BE2C (cell line): Measurements from ENCODE around the gene SLAIN2.

Source experiments
- DNase-seq: peaks from one replicate; pipeline ENCODE4 v3.0.0-alpha.2; 2020
- H3K27me3 ChIP-seq: fragments of 250-450 bp; sonication (Bioruptor Pico); 2 replicates; pipeline ENCODE4 v1.5.1; 2020; ENCODE audit warnings: mild to moderate bottlenecking
- H3K36me3 ChIP-seq: fragments of 250-450 bp; sonication (Bioruptor Pico); 2 replicates; pipeline ENCODE4 v1.5.1; 2020; ENCODE audit warnings: mild to moderate bottlenecking
- H3K4me1 ChIP-seq: fragments of 250-450 bp; sonication (Bioruptor Pico); 2 replicates; pipeline ENCODE4 v1.5.1; 2020
- H3K4me3 ChIP-seq: 2 replicates; pipeline ENCODE4 v1.5.1; 2011; ENCODE audit warnings: low read depth, low read length
- H3K9me3 ChIP-seq: fragments of 250-450 bp; sonication (Bioruptor Pico); 2 replicates; pipeline ENCODE4 v1.5.1; 2020
- CTCF ChIP-seq: IDR thresholded peaks from 2 replicates; pipeline ENCODE4 v1.5.1; 2012; ENCODE audit warnings: mild to moderate bottlenecking, low read depth, low read length

Gene SLAIN2

DNA sequence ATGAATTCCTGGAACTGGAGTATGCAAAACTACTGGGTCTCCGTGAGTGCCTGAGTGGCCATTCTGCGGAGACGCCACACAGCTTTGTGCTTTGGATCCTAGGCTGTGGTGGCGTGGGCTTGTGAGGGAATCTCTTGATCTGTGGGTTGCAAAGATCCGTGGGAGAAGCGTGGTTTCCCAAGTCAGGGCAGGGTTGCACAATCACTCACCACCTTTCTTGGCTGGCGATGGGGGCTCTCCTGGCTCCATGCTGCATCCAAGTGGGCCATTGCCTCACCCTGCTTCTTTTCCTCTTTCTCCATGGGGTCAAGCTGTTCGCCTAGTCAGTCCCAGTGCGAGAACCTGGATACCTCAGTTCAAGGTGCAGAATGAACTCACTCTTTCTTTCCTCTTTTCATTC, 62.5 kb downstream of the SLAIN2 start:
- no peaks in the 10 kb centered on the region for H3K4me1 ChIP-seq
- no peaks in the 10 kb centered on the region; the same call in 1 of the 2 replicates for H3K36me3 ChIP-seq
- H3K4me3 ChIP-seq: no peak overlapping the region
- no peaks in the 10 kb centered on the region for H3K9me3 ChIP-seq
- no peaks in the 10 kb centered on the region for H3K27me3 ChIP-seq
- no peak for DNase-seq
- TF ChIP-seq CTCF: no peak

DNA sequence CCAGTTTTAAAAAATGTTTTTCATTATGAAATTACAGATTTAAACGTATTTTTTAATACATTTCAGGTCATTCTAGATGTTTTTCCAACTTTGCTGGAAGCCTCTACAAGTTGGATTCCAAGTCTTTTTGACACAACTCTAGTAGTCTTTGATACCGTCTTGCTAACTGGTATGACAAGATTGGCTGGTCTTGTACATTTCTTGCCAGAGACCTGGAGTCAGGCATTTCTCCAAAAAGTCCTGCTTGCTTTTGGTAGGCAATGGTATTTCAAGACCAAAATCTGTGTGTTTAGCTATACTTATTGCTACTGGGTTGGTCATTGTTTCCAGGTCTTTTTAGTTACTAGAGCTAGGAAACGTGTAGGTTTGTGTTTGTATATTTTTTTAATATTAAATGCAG, 64.6 kb downstream of the SLAIN2 start:
- Histone ChIP-seq H3K36me3 (no peaks in the 10 kb centered on the region; the same call in 1 of the 2 replicates), H3K27me3 (no peaks in the 10 kb centered on the region), H3K4me3 (no peak overlapping the region), H3K9me3 (no peaks in the 10 kb centered on the region), H3K4me1 (no peaks in the 10 kb centered on the region)
- TF ChIP-seq CTCF: no peak
- DNase-seq: no peak

DNA sequence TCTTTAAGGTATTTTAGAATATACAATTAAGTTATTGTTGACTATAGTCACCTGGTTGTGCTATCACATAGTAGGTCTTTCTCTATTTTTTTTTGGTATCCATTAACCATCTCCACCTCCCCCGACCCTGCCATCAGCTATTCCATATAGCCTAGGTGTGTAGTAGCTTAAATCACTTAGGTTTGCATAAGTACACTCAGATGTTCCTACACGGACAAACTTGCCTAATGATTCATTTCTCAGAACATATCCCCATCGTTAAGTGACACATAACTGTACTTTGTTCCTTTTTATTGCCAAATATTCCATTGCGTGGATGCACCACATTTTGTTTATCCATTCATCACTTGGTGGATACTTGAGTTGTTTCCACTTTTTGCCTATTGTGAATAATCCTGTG, 67.9 kb downstream of the SLAIN2 start:
- H3K4me3 ChIP-seq: no peak overlapping the region
- H3K9me3 ChIP-seq: no peaks in the 10 kb centered on the region
- DNase-seq: no peak
- H3K27me3 ChIP-seq: no peaks in the 10 kb centered on the region
- TF ChIP-seq CTCF: no peak
- H3K36me3 ChIP-seq: no peaks in the 10 kb centered on the region
- H3K4me1 ChIP-seq: no peaks in the 10 kb centered on the region

- Histone ChIP-seq H3K4me3 (no peak overlapping the region), H3K27me3 (no peaks in the 10 kb centered on the region), H3K9me3 (no peaks in the 10 kb centered on the region), H3K36me3 (no peaks in the 10 kb centered on the region), H3K4me1 (no peaks in the 10 kb centered on the region)
- TF ChIP-seq CTCF: no peak
- DNase-seq: no peak
Observed at GRCh38 chr4:48410812-48411211, 69.5 kb downstream of the SLAIN2 start.

DNA sequence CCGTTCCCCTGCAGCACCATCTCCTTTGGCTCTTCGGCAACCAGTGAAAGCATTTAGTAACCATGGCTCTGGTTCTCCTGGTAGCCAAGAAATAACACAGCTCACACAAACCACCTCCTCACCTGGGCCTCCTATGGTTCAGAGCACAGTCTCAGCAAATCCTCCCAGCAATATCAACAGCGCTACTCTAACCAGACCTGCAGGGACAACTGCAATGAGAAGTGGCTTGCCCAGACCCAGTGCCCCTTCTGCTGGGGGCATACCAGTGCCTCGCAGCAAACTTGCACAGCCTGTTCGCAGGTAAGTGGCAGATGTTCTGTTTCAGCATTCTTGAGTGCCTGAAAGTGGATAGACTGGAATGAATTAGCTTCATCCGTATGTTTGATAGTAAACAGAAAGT, 78.8 kb downstream of the SLAIN2 start:
- Histone ChIP-seq H3K9me3 (no peaks in the 10 kb centered on the region), H3K27me3 (no peaks in the 10 kb centered on the region), H3K4me1 (no peaks in the 10 kb centered on the region), H3K36me3 (peaks cover 3% of the 10 kb centered on the region), H3K4me3 (no peak overlapping the region)
- DNase-seq: no peak
- no peak for TF ChIP-seq CTCF

- H3K9me3 ChIP-seq: no peaks in the 10 kb centered on the region
- H3K4me3 ChIP-seq: no peak overlapping the region
- peaks cover 3% of the 10 kb centered on the region for H3K36me3 ChIP-seq
- TF ChIP-seq CTCF: no peak
- H3K4me1 ChIP-seq: no peaks in the 10 kb centered on the region
- no peak for DNase-seq
- no peaks in the 10 kb centered on the region for H3K27me3 ChIP-seq
Observed at GRCh38 chr4:48421101-48421500, 79.8 kb downstream of the SLAIN2 start.
